Nephron progenitor cell (in vitro differentiated cells): ENCODE measurements around the gene SORCS2.

Experiments
- DNase-seq: peaks from one replicate; pipeline ENCODE4 v3.0.0; 2021
- H3K27ac Mint-ChIP-seq: 2 replicates; pipeline ENCODE4 v1.8.0; 2021; ENCODE audit warnings: mild to moderate bottlenecking, moderate library complexity, mixed read lengths
- H3K27me3 Mint-ChIP-seq: 2 replicates; pipeline ENCODE4 v1.8.0; 2021; ENCODE audit warnings: mild to moderate bottlenecking, low read depth, mixed read lengths; ENCODE audit not compliant: poor library complexity
- H3K36me3 Mint-ChIP-seq: 2 replicates; pipeline ENCODE4 v1.8.0; 2021; ENCODE audit warnings: low read depth, mixed read lengths
- H3K4me1 Mint-ChIP-seq: 2 replicates; pipeline ENCODE4 v1.8.0; 2021; ENCODE audit warnings: mixed read lengths
- H3K4me3 Mint-ChIP-seq: 2 replicates; pipeline ENCODE4 v1.8.0; 2021; ENCODE audit warnings: mild to moderate bottlenecking, moderate library complexity, mixed read lengths
- H3K9me3 Mint-ChIP-seq: 2 replicates; pipeline ENCODE4 v1.8.0; 2021; ENCODE audit warnings: mild to moderate bottlenecking, moderate library complexity, mixed read lengths
- CTCF ChIP-seq: fragments of 200-600 bp; sonication (generic); IDR thresholded peaks from 2 replicates; pipeline ENCODE4 v1.5.0; 2021; ENCODE audit warnings: antibody characterized with exemption

SORCS2 gene

DNA sequence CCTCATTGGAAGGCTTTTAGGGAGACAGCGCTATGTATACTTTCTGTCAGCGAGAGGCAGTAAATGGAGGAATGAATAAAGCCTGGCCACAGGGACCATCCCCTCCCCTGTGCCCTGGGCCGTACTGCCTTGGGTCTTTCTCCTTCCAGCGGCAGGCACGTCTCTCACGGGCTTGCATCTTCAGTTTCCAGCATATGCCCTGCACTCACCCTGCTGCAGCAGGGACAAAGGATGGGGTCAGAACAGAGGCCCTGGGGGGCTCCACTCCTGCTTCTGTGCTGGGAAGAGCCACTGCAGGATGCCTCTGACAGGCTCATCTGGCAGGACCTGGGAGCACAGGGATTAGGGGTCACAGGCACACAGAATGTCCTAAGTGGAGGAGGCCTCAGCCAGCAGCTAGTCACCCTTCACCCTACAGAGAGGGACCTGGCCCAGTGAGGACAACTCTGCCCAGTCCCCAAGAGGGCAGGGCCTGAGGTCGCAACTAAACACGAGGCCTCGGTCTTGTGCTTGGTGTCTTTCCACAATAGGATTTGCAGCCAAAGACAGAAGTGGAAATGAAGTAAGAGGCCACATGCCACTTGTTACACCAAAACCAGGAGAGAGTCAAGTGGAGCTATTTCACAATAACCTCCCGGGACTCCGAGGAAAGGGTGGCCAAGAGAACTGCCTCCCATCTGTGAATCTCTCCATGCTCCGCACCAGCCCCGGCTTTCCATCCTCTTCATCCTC is 596.5 kb downstream of the SORCS2 start:
- Mint-ChIP-seq H3K4me3 (no peak overlapping the region), H3K9me3 (no peaks in the 10 kb centered on the region), H3K36me3 (peaks cover 50% of the 10 kb centered on the region), H3K27ac (peak overlapping the region; percentile 64), H3K4me1 (peaks cover 17% of the 10 kb centered on the region), H3K27me3 (no peaks in the 10 kb centered on the region)
- no peak for TF ChIP-seq CTCF
- no peak for DNase-seq

- H3K9me3 Mint-ChIP-seq, result no peaks in the 10 kb centered on the region
- H3K4me1 Mint-ChIP-seq, result peaks cover 9% of the 10 kb centered on the region
- H3K36me3 Mint-ChIP-seq, result peaks cover 44% of the 10 kb centered on the region
- no peaks in the 10 kb centered on the region for H3K27me3 Mint-ChIP-seq
- no peak for DNase-seq
- no peak overlapping the region for H3K4me3 Mint-ChIP-seq
- TF ChIP-seq CTCF, result no peak
- H3K27ac Mint-ChIP-seq, result no peak overlapping the region
Observed at GRCh38 chr4:7790023-7790422, 597.7 kb downstream of the SORCS2 start.

DNA sequence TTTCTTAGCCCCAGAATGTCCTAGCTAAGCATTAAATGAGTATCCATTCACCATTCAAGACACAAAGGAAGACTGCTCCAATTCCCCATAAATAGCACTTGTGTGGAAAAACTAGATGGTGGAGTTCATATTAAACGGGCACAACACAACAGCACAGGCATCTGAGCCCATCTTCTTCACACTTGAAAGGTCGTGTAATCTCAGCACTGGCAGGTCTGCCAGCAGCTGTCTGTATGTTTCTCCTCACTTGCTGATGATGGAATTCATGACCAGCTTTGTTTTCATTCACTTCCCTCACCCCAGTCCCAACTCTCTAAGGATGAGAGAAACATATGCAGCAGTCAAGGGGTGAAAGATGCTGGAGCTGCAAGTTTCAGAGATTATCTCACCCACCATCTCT is 598.7 kb downstream of the SORCS2 start:
- Mint-ChIP-seq H3K4me1 (peaks cover 6% of the 10 kb centered on the region), H3K27me3 (no peaks in the 10 kb centered on the region), H3K36me3 (peaks cover 40% of the 10 kb centered on the region), H3K4me3 (no peak overlapping the region), H3K27ac (no peak overlapping the region), H3K9me3 (no peaks in the 10 kb centered on the region)
- DNase-seq, result no peak
- TF ChIP-seq CTCF, result no peak
